GM10266 (cell line): ENCODE data around the gene CFAP299.

Experiments
- DNase-seq: peaks from one replicate; pipeline ENCODE4 v3.0.0; 2012; ENCODE audit errors: extremely low spot score
- CTCF ChIP-seq: IDR thresholded peaks from 2 replicates; pipeline ENCODE4 v1.5.1; 2012; ENCODE audit warnings: mild to moderate bottlenecking, low read depth; ENCODE audit not compliant: control insufficient read depth, insufficient read depth; ENCODE audit errors: missing control alignments

Gene CFAP299

GRCh38 chr4:80529026-80529425 is 193.5 kb downstream of the CFAP299 start:
- no peak for TF ChIP-seq CTCF

GRCh38 chr4:80532674-80533333 is 197.3 kb downstream of the CFAP299 start:
- no peak for TF ChIP-seq CTCF
- DNase-seq: no peak

More at GRCh38 chr4:80529026-80529425, 193.5 kb downstream of the CFAP299 start:
- DNase-seq: no peak

GRCh38 chr4:80535551-80535950 is 200.0 kb downstream of the CFAP299 start:
- DNase-seq: no peak
- no peak for TF ChIP-seq CTCF

GRCh38 chr4:80538276-80538926 is 202.9 kb downstream of the CFAP299 start:
- no peak for TF ChIP-seq CTCF

GRCh38 chr4:80539190-80539589 is 203.7 kb downstream of the CFAP299 start:
- no peak for TF ChIP-seq CTCF

More at GRCh38 chr4:80538276-80538926, 202.9 kb downstream of the CFAP299 start:
- DNase-seq: no peak

GRCh38 chr4:80540349-80540748 is 204.8 kb downstream of the CFAP299 start:
- no peak for TF ChIP-seq CTCF
- no peak for DNase-seq

More at GRCh38 chr4:80539190-80539589, 203.7 kb downstream of the CFAP299 start:
- DNase-seq: no peak

- DNase-seq: peak; percentile 14
Measured at GRCh38 chr4:80540785-80541469, 205.4 kb downstream of the CFAP299 start.

More at GRCh38 chr4:80540785-80541469, 205.4 kb downstream of the CFAP299 start:
- TF ChIP-seq CTCF: no peak
